BE2C (cell line): ENCODE results near the gene SREBF2.
A peak's percentile ranks its signal among the peaks of the same experiment; 100 is the strongest.

ENCODE experiments used
- DNase-seq: peaks from one replicate; pipeline ENCODE4 v3.0.0-alpha.2; 2020
- H3K27me3 ChIP-seq: fragments of 250-450 bp; sonication (Bioruptor Pico); 2 replicates; pipeline ENCODE4 v1.5.1; 2020; ENCODE audit warnings: mild to moderate bottlenecking
- H3K36me3 ChIP-seq: fragments of 250-450 bp; sonication (Bioruptor Pico); 2 replicates; pipeline ENCODE4 v1.5.1; 2020; ENCODE audit warnings: mild to moderate bottlenecking
- H3K4me1 ChIP-seq: fragments of 250-450 bp; sonication (Bioruptor Pico); 2 replicates; pipeline ENCODE4 v1.5.1; 2020
- H3K4me3 ChIP-seq: 2 replicates; pipeline ENCODE4 v1.5.1; 2011; ENCODE audit warnings: low read depth, low read length
- H3K9me3 ChIP-seq: fragments of 250-450 bp; sonication (Bioruptor Pico); 2 replicates; pipeline ENCODE4 v1.5.1; 2020
- TF ChIP-seq, protein P1 (sequence below): IDR thresholded peaks from 2 replicates; pipeline ENCODE4 v1.5.1; 2012; ENCODE audit warnings: mild to moderate bottlenecking, low read depth, low read length

The SREBF2 gene

DNA sequence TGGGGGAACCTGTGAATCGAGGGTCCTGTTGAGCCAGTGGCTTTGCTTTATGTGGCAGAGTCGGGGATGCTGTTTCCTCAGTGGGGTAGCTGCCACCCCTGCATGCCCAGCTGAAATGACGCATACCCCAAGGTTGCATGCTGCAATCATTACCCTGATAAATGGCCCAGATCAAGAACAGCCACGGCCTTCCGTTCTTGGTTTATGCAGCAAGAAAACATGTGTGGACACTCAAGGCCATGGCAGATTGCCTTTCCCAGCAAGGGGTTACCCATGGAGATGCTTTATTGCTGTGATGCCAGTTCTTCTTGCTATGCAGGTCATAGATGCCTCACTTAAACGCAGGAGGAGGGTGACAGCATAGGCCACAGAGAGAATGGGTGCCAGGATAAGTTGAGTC lies 14.3 kb upstream of the SREBF2 start:
- Histone ChIP-seq H3K27me3 (no peaks in the 10 kb centered on the region), H3K4me3 (no peak overlapping the region), H3K36me3 (peaks cover 7% of the 10 kb centered on the region), H3K4me1 (peaks cover 5% of the 10 kb centered on the region), H3K9me3 (no peaks in the 10 kb centered on the region)
- TF ChIP-seq, protein P1, sequence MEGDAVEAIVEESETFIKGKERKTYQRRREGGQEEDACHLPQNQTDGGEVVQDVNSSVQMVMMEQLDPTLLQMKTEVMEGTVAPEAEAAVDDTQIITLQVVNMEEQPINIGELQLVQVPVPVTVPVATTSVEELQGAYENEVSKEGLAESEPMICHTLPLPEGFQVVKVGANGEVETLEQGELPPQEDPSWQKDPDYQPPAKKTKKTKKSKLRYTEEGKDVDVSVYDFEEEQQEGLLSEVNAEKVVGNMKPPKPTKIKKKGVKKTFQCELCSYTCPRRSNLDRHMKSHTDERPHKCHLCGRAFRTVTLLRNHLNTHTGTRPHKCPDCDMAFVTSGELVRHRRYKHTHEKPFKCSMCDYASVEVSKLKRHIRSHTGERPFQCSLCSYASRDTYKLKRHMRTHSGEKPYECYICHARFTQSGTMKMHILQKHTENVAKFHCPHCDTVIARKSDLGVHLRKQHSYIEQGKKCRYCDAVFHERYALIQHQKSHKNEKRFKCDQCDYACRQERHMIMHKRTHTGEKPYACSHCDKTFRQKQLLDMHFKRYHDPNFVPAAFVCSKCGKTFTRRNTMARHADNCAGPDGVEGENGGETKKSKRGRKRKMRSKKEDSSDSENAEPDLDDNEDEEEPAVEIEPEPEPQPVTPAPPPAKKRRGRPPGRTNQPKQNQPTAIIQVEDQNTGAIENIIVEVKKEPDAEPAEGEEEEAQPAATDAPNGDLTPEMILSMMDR, result no peak
- no peak for DNase-seq

DNA sequence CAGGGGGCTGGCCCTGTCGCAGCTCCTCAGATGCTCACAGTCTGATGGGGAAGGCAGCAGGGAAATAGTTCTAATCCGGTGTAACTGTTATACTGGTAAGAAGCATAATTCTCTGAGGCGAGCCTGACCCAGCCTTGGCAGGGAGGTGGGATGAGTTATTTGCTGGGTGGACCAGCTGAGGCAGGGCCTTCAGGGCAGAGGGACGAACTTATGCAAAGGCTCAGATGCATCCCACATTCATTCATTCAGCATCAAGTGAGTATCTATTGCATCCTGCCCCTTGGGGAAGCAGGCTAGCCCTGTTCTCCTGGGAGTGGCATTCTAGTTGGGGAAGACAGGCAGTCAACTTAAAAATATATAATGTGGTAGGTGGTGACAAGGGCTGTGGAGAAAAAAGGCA lies 13.6 kb upstream of the SREBF2 start:
- no peaks in the 10 kb centered on the region for H3K9me3 ChIP-seq
- no peaks in the 10 kb centered on the region for H3K27me3 ChIP-seq
- TF ChIP-seq, protein P1, result no peak
- peaks cover 5% of the 10 kb centered on the region for H3K4me1 ChIP-seq
- peaks cover 3% of the 10 kb centered on the region for H3K36me3 ChIP-seq
- no peak overlapping the region for H3K4me3 ChIP-seq
- DNase-seq, result no peak

DNA sequence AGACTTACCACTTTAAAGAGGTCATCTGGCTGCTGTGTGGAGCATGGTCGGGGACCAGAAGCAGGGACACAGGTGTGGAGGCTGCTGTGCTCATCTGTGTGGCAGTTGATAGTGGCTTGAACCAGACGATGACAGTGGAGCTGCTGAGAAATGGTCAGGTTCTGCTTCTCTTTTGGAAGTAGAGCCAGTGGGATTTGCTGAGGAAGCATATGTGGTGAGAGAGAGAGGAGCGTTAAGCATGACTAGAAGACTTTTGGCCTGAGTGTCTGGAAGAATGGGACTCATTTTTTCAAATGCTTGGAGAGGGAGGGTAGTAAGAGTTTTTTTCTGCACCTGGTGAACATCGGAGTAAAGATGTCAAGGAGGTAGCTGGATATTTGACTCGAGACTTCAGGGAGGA lies 12.5 kb upstream of the SREBF2 start:
- peaks cover 3% of the 10 kb centered on the region for H3K36me3 ChIP-seq
- TF ChIP-seq, protein P1, result no peak
- no peak for DNase-seq
- H3K9me3 ChIP-seq, result no peaks in the 10 kb centered on the region
- no peaks in the 10 kb centered on the region for H3K27me3 ChIP-seq
- H3K4me3 ChIP-seq, result no peak overlapping the region
- peaks cover 5% of the 10 kb centered on the region for H3K4me1 ChIP-seq

DNA sequence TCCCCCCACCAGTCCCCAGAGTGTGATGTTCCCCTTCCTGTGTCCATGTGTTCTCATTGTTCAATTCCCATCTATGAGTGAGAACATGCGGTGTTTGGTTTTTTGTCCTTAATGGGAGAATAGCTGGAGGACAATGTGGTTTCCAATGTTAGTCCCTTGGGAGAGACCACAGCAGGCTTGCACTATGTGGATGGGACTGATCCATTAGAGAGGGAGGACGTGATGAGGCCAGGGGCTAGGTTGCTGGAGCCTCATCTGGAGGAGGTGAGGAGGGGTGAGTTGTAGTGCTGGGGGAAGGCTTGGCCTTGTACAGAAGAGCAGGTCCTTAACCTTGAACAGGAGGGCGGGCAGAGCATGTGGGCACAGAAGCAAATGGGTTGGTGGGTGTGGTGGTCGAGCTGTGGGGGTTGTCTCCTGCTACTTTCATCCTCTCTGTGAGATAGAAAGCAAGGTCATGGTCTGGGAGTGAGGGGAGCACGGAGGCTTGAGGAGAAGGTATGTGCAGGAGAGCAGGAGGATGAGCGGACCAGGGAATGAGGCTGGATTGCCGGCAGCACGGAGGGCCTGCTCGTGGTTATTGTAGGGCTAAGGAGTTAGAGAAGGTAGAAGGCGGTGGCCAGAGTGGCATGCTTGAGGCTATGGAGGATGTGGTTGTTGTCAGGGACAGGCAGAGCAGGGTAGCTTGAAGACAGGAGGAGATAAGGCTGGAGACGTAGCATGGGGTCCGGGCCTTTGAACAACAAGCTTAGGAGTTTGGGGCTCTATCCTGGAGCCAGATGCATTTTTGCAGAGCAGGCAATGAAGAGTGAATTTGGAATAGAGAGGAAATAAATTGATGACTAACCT lies 11.2 kb upstream of the SREBF2 start:
- TF ChIP-seq, protein P1, result no peak
- no peak overlapping the region for H3K4me3 ChIP-seq
- H3K4me1 ChIP-seq, result peaks cover 12% of the 10 kb centered on the region
- peaks cover 7% of the 10 kb centered on the region for H3K36me3 ChIP-seq
- H3K9me3 ChIP-seq, result no peaks in the 10 kb centered on the region
- peak; percentile 45 for DNase-seq
- no peaks in the 10 kb centered on the region for H3K27me3 ChIP-seq

DNA sequence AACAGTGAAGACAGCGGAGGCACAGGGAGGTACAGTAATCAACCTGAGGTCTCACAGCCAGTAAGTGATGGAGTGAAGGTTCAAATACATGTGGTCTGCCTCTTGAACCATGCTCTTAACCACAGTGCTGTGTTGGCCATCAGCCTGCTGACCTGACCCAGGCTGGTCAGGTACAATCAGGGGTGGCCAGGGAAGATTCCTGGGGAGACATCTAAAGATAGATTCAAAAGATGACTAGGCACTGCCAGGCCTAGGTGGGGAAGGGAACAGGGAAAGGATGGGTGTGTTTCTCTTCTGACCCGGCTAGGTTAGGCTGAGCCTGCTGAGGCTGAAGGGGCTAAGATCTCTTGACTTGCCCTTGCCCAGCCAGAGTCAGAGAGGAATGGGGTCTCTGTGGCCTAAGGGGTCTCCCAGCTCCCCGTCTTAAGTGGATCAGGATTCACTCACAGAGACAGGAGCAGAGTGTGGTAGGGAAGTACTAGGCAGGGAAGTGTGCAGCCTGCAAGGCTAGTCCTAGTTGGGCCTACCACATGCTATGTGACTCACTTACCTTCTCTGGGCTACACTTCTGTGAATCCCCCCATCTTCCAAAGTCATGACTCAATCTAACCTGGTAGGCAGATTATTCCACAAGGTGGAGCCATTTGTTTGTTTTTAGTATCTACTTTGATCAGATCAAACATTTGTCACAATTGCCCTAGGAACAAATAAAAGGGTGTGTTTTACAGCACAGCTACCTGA lies 10.4 kb upstream of the SREBF2 start:
- H3K4me3 ChIP-seq, result no peak overlapping the region
- peaks cover 18% of the 10 kb centered on the region for H3K4me1 ChIP-seq
- no peak for DNase-seq
- H3K36me3 ChIP-seq, result peaks cover 7% of the 10 kb centered on the region
- TF ChIP-seq, protein P1, result peak; percentile 64
- no peaks in the 10 kb centered on the region for H3K9me3 ChIP-seq
- H3K27me3 ChIP-seq, result no peaks in the 10 kb centered on the region

DNA sequence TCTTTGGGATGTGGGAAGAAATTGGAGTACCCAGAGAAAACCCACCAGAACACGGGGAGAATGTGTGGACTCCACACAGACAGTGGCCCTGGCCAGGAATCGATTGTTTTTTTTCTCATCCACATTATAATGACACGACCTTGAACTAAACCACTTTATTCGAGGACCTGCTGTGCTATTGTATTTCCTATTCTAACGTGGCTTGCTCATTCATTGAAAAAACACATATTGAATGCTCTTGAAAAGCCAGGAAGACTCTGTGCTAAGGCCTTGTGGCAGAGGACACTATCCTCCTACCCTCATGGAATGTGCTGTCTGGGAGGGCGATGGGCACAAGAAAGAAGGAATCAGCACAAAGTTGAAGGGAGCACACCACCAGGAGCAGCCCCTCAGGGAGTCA lies 9.1 kb upstream of the SREBF2 start:
- DNase-seq, result no peak
- Histone ChIP-seq H3K9me3 (no peaks in the 10 kb centered on the region), H3K4me1 (peaks cover 28% of the 10 kb centered on the region), H3K27me3 (no peaks in the 10 kb centered on the region), H3K36me3 (peaks cover 7% of the 10 kb centered on the region), H3K4me3 (no peak overlapping the region)
- TF ChIP-seq, protein P1, result no peak
